GM12864 (cell line): ENCODE data around the gene CFAP46.
"Not testable (repeated sequence)": the region's sequence is repeated elsewhere in the genome, so short reads cannot be mapped to it uniquely, and the experiment has no call there.

Experiments used
- DNase-seq: peaks from one replicate; pipeline ENCODE4 v3.0.0-alpha.2; 2011; ENCODE audit warnings: low read depth
- H3K4me3 ChIP-seq: 2 replicates; pipeline ENCODE4 v1.5.1; 2011; ENCODE audit warnings: mild to moderate bottlenecking, low read depth, low read length, control low read depth
- CTCF ChIP-seq: IDR thresholded peaks from 2 replicates; pipeline ENCODE4 v1.5.1; 2011; ENCODE audit warnings: low read depth, mild to moderate bottlenecking, moderate library complexity, low read length, control low read depth, inconsistent platforms; ENCODE audit errors: missing control alignments

The CFAP46 gene

GRCh38 chr10:132776186-132776585, 166.2 kb downstream of the CFAP46 start:
- DNase-seq, result no peak
- no peak overlapping the region for H3K4me3 ChIP-seq
- TF ChIP-seq CTCF, result no peak

- no peak for DNase-seq
- H3K4me3 ChIP-seq, result no peak overlapping the region
- TF ChIP-seq CTCF, result no peak
Measured at GRCh38 chr10:132774902-132775863, 167.2 kb downstream of the CFAP46 start.

GRCh38 chr10:132774181-132774901, 168.0 kb downstream of the CFAP46 start:
- H3K4me3 ChIP-seq, result no peak overlapping the region
- TF ChIP-seq CTCF, result no peak
- DNase-seq, result no peak

- not testable (repeated sequence) for H3K4me3 ChIP-seq, DNase-seq
Measured at GRCh38 chr10:132772816-132773215, 169.6 kb downstream of the CFAP46 start.

GRCh38 chr10:132770061-132771021, 172.0 kb downstream of the CFAP46 start:
- no peak overlapping the region for H3K4me3 ChIP-seq
- TF ChIP-seq CTCF, result no peak
- no peak for DNase-seq

- no peak for DNase-seq
- no peak overlapping the region for H3K4me3 ChIP-seq
- TF ChIP-seq CTCF, result no peak
Measured at GRCh38 chr10:132768346-132769248, 173.8 kb downstream of the CFAP46 start.
